SKM-1 treated with dmso at 0.1 percent for 144 hours (cell line): ENCODE measurements around the gene ASNSD1.
"Not testable (repeated sequence)": the region's sequence is repeated elsewhere in the genome, so short reads cannot be mapped to it uniquely, and the experiment has no call there.

Experiments used
- DNase-seq: peaks from one replicate; lab custom pipeline; 2025; ENCODE audit not compliant: unreplicated experiment; lab: John Stamatoyannopoulos, UW

ASNSD1 gene

GRCh38 chr2:189646521-189646920 is 14.7 kb upstream of the ASNSD1 start:
- DNase-seq: no peak

DNA sequence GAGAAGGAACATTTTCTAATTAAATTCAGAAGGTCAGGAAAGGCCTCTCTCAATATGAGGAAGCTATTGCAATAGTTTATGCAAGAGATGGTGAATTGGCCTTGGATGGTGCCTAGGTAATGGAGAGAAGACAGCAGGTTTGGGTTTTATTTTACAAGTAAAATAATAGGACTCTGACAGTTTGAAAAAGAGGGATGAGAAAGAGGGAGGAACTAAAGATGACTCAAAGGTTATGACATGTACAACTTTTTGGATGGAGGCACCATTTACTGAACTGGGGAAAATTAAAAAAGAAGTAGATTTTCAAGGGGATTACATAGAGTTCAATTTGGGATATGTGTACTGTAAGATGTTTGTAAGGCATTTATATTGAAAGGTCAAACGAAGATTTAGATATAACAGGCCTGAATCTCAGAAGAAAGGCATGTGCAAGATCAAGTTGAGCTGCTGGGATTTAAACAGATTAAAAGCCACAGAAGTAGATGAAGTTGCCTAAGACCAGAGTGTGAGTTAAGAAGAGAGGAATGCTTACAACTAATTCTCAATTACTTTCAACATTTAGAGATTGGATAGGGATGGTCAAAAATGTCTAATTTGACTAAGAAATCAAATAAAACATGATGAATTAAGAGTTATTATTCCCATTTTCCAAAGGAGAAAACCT is 12.3 kb upstream of the ASNSD1 start:
- peak; percentile 12 for DNase-seq

DNA sequence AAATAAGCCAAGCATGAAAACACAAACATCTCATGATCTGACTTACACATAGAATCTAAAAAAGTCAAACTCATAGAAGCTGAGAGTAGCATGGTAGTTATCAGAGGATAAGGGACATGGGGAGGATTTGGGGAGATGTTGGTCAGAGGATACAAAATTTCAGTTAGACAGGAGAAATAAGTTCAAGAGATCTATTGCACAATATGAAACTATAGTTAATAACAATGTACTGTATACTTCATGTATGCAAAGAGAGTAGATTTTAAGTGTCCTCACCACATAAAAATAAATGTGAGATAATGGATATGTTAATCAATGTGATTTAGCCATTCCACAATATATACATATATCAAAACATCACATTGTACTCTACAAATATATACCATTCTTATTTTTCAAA is 10.0 kb upstream of the ASNSD1 start:
- DNase-seq: no peak

GRCh38 chr2:189653464-189653863 is 7.8 kb upstream of the ASNSD1 start:
- not testable (repeated sequence) for DNase-seq

GRCh38 chr2:189654641-189655040 is 6.6 kb upstream of the ASNSD1 start:
- no peak for DNase-seq

GRCh38 chr2:189657867-189658266 is 3.4 kb upstream of the ASNSD1 start:
- peak; percentile 27 for DNase-seq

GRCh38 chr2:189658306-189659212 is 2.7 kb upstream of the ASNSD1 start:
- DNase-seq: no peak

DNA sequence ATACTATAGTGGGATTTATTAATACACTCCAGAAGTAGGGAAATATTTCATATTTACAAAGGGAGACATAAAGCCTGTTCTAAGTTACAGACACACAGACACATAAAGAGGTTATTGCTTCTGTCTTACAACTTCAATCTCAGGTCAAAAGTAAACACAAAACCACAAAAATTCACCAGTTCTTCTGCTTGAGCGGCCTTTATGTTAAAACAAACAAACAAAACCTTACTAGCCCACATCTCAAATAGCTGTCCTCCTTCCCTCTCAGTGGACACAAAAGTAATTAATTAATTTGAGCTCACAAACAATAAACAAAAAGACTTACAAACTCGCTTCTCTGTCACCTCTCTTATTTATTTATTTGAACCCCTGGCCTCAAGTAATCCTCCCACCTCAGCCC is 1.5 kb upstream of the ASNSD1 start:
- DNase-seq: no peak

DNA sequence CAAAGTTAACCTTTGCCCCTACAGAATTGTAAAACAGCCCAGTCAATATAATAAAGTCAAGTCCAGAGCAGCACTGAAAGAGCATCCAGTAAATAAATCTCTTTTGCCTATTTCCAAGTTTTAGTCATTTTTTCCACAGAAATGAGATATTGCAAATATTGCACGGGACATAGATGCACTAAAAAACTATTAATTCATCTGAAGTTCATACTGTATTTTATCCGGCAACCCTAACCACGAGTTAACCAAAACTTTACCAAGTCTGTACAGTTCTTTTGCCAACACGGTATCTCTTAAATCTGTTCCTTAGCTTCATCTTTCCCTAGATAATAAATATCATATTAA is 484 bp upstream of the ASNSD1 start:
- DNase-seq: no peak

GRCh38 chr2:189661957-189662321 is 680 bp downstream of the ASNSD1 start:
- no peak for DNase-seq

DNA sequence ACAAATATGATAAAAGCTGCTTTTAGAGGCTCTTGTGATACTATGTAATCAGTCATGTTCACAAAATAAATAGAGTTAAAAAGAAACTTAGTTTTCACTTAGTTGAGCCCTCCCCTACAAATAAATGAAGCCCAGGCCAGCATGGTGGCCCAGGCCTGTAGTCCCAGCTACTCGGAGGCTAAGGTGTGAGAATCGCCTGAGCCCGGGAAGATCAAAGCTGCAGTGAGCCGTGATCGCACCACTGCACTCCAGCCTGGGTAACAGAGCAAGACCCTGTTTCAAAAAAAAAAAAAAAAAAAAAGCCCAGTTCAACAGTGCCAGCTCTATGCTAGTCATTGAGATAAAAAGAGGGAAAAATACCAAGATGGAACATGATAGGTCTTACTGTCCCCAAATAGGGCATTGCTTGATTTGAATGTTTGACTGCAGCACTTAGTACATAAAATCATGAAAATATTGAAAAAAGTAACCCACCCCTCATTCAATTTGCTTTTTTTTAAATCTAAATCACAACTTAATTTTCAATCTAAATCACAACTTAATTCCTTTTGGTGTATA is 1.5 kb downstream of the ASNSD1 start:
- DNase-seq: no peak

GRCh38 chr2:189663319-189663718 is 2.1 kb downstream of the ASNSD1 start:
- DNase-seq: not testable (repeated sequence)

- DNase-seq: no peak
Measured at GRCh38 chr2:189669913-189670312, 8.7 kb downstream of the ASNSD1 start.

- DNase-seq: no peak
Measured at GRCh38 chr2:189673661-189674373, 12.6 kb downstream of the ASNSD1 start.

DNA sequence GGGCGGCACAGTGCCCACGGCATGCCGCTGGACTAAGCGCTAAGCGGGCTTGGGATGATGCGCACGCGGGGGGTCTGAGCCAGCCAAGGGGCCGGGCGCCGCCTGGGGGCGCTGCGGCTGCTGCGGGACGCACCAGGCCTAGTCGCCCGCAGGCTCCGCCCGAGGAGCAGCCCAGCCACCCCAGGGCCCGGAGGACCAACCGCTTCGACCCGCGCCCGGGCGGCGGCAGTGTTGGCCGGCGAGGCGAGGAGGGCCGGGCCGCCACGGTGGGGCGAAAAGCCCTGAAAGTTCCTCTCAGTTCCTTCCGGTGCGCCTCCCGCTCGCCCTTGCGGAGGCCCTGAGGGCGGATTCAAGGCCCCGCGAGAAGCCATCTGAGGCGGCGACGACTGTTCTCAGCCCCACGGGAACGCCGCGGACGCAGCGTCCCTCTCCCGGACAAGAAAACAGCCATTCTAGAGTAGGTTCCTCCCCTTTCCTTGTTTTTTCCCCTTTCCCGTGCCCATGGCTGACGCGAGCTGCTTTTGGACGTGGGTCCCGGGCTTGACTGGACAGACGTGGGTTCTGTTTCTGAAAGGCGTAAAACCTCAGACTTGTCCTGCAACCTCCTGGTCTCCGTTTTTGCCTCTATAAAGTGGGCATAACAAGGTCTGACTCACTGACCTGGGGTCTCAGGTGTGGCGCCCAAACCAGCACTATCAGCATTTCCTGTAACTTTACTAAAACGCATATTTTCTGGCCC is 13.3 kb downstream of the ASNSD1 start, which contains the start of gene ANKAR:
ANKAR (plus strand) TSS at position 297 of the 739 bp plus-strand sequence. CDS start 1,821 bp downstream, outside the sequence.
- peak; percentile 73 for DNase-seq

GRCh38 chr2:189676471-189676870 is 15.2 kb downstream of the ASNSD1 start:
- DNase-seq: no peak

- no peak for DNase-seq
Measured at GRCh38 chr2:189679226-189679625, 18.0 kb downstream of the ASNSD1 start.

- no peak for DNase-seq
Measured at GRCh38 chr2:189681203-189681602, 19.9 kb downstream of the ASNSD1 start.

DNA sequence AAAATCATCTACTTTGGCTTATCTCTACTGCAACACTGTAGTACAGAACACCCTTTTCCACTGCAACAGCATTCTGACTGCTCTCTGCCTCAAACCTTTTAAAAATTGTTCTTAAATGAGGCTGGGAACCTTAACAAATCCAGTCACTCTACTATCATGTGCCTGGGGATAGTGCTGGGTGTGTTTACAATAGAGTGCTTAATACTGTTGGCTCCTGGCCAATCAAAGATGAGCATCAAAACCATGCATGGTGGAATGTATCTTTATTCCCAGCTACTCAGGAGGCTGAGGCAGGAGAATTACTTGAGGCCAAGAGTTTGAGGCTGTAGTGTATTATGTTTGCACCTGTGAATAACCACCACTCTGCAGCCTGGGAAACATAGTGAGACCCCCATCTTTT is 20.6 kb downstream of the ASNSD1 start:
- no peak for DNase-seq

DNA sequence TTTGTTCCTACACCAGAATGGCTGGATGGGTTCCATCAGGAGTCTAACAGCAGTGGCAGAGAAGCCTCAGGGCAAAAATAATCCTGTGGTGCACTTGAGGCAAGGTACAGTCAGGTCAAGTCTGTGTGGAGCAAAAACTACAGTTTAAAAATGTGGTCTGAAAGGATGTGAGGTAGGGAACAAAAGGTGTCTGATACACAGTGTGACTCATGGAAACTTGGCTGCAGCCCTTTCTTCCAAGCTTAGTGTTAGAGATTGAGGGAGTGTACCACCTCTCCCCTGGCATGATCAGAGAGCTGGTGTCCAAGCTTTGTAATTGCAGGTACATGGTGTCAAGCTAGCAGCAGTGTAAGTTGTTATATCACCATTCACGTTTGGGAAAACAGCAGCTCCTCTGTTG is 22.1 kb downstream of the ASNSD1 start:
- no peak for DNase-seq

DNA sequence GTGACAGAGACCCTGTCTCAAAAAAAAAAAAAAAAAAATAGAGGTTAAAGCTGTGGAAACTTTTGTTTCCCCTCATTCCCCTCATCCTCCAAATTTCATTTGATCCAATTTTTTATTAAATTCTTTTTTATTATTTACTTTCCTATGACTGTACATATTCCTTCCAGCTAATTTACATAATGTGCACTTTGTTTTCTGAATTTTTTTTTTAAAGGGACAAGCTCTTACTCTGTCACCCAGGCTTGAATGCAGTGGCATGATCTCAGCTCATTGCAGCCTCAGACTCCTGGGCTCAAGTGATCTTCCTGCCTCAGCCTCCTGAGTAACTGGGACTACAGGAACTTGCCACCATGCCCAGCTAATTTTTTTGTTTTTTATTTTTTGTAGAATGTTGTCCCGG is 23.6 kb downstream of the ASNSD1 start:
- no peak for DNase-seq
